HG02938 (cell line): Measurements from ENCODE around the gene KDM5A.
"Not testable (repeated sequence)": the region's sequence is repeated elsewhere in the genome, so short reads cannot be mapped to it uniquely, and the experiment has no call there.

Experiments used
- ATAC-seq: cut with Tn5 transposase; IDR thresholded peaks from one replicate; pipeline ENCODE4 v1.9.1; 2021; ENCODE audit warnings: mild to moderate bottlenecking, moderate library complexity; ENCODE audit not compliant: unreplicated experiment

The KDM5A gene

DNA sequence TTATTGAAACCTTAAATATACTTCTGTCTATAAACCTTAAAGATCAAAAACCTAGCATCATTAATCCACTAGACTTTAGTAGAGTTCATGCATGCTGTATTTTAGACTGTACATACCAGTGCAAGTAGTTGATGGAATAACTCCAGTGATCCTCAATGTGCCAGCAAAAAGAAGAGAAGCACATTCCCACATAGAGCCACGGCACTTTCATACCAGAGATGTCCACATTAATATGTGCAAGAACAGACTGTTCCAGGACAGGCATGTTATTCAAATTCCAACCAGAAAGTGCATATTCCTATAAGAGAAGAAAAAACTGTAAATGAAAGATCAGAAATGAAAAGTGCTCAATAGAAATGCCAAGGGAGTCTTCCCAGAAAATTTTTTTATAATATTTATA is 55.0 kb downstream of the KDM5A start:
- no peak for ATAC-seq

DNA sequence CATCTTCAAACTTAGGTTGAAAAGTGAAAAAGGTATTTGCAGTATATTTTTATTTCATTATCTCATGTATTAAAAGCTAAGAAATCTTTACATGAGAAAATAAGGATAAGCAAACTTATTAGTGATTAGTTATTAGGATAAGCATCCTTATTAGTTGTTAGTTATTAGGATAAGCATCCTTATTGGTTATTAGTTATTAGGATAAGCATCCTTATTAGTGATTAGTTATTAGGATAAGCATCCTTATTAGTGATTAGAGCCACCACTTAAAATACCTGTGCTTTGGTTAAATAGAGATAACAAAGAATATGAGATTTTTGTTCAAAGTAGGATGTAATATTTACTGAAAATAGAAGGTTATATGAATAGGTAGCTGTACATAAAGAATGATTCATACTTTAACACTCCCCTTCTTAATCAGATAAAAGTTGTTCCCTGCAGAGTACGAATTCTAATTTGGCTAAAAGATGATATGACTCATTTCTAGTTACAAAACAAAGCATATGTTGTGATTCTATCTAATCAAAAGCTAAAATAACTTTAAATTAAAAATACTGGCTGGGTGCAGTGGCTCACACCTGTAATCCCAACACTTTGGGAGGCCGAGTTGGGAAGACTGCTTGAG is 56.4 kb downstream of the KDM5A start:
- no peak for ATAC-seq

DNA sequence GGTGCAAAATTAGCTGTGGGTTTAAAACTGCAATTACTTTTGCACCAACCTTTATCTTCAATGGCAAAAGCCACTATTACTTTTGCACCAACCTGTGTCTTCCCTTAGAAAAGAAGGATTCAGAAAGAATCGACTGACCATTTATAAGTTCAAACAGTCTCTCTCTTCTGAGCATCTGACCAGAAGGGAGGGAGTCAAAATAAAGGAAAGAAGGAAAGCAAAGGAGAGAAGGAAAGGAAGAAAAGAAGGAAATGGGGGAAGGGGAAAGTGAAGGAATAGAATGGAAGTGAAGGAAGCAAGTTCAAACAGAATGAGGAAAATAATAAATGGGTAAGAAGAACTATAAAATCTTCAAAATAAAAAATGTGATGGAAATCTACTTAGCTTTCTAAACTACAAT is 57.8 kb downstream of the KDM5A start:
- ATAC-seq, result no peak

DNA sequence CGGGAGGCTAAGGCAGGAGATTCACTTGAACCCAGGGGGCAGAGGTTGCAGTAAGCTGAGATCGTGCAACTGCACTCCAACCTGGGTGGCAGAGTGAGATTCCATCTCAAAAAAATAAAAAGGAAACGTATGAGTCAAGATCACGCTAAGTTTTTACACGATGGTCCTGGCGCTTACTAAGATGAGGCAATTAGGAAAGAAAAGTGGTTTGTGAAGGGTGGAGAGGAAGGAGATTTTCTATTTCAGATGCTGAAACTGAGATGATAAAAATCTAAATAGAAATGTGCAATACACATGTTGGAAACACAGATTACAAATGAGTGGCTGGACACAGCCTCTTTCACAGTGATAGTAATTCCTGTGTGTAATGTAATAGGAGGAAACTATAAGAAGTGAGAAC is 63.2 kb downstream of the KDM5A start:
- no peak for ATAC-seq

DNA sequence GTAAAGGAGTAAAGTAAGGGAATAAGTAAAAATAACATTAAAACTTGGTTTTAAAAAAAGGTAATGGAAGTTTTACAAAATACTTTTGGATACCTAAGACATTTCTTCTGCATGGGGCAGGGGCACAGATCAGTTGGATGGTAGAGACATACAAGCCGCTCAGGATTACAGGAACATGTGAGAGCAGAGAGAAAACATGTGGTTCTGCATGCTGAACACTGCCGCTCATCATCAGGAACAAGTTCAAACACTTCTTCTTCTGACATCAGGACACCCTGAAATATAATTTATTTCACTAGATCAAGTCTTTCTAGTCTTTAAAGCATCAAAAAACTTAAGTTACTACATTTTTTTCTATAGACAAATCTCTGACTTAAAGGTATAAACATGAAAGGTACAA is 65.6 kb downstream of the KDM5A start:
- no peak for ATAC-seq

DNA sequence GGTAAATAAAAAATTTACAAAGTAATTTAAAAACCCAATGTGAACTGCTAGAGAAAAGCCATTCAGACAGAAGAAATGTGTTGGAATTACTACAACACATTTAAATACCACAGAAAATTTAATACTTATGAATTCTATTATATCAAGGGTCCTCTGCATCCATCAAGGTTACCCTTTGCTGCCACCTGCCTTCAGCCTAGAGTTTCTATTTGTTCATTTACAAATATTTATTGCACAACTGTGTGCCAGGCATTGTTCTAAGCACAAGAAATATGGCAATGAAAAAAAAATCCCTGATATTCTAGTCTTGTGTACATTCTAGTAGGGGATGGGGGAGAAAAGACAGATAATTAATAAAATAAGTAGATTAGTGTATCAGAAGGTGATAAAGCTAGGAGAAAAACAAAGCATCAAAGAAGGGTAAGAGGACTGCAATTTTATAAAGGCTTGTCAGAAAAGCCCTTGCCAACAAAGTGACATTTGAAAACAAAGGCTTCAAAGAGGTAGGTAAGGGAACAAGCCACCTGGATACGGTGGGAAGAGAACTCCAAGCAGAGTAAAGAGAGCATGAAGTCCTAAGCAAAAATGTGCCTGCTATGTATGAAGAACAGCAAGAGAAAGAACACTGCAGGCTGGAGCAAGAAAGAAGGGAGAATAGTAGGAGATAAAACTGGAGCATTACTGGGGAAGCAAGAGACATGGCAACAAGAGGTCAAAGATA is 67.4 kb downstream of the KDM5A start:
- ATAC-seq, result no peak

DNA sequence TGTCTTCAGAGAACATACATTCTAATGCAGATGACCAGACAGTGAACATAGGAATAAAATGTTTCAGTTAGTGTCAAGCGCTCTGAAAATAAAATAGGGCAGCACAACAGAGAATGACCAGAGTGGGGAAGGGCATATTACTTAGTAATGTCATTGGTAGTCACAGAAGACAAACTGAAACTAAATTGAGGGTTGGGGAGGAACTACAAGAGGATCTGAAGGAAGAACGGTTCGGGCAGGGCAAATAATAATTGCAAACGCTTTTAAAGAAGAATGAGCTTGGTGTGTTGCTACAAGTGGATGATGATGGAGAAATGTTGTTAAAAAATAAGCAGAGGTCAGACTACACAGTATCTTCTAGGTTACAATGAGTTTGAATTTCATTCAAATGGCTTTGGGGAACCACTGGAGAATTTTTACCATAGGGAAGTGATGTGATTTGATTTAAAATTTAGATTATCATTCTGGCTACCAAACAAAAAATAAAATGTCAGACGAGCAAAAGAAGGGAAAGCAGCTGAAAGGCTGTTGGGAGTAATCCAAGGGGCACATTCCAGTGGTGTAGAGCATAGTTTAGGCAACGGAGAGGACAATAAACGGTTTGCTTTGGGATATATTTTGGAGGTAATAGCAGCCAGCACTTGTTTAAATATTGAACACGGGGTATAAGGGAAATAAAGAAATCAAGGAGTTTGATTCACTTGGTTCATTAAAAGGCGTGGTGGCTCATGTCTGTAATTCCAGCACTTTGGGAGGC is 70.2 kb downstream of the KDM5A start:
- ATAC-seq, result no peak

DNA sequence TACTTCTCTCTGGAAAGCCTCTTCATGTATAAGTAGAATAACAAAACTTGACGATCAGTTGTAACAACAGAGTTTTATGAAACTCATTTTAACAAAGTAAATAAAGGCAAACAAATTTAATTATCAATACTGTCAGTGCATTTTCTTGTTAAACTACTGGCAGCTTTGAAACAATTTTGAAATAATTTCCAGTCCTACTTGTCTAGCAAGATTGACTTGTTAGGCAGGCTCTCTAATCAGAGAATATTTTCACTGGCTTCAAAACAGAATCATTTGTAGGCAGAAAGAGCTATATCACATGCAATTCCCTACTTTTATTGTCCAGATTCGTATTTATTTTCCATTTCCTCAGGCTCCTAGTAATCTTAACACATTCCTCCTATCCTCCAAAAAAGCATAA is 80.6 kb downstream of the KDM5A start:
- no peak for ATAC-seq

DNA sequence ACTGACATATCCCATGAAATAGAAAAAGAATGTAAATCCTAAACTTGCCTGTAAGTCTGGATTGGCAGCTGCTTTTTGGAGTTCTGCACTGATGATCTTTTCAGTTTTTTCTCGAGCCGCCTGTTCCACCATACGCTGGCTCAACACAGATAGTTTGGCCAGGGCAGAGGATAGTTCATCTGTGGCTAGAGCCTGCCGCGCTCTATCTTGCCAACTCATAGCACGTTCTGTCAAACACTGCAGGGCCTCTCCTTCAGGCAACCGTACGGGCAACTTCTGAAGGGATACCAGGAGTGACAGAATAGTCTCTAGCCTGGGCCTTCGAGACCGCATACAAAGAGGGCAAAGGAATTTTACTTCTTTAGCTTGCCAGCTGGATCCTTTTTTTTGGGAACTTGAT is 81.7 kb downstream of the KDM5A start:
- ATAC-seq, result no peak

DNA sequence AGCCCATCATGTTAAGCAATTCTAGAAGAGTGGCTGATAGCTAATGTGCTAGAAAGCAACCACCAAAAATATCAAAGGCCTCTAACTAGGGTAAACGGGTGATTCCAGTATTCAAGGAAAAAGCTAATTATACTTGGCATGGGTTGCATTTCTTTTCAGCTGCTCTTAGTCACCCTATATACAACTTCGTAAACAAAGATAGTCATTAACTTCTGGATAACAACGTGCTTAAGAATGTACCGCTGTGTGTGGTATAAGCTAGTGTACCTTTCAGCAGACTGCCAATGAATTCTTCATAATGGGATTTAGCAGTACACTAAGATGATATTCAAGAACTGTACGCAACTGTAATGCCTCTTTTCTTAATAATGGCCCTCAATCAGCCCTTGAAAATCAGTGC is 84.3 kb downstream of the KDM5A start:
- ATAC-seq, result no peak

DNA sequence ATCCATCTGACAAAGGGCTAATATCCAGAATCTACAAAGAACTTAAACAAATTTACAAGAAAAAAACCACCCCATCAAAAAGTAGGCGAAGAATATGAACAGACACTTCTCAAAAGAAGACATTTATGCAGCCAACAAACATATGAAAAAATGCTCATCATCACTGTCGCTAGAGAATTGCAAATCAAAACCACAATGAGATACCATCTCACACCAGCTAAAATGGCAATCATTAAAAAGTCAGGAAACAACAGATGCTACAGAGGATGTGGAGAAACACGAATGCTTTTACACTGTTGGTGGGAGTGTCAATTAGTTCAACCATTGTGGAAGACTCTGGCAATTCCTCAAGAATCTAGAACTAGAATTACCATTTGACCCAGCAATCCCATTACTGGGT is 86.4 kb downstream of the KDM5A start:
- ATAC-seq, result not testable (repeated sequence)

DNA sequence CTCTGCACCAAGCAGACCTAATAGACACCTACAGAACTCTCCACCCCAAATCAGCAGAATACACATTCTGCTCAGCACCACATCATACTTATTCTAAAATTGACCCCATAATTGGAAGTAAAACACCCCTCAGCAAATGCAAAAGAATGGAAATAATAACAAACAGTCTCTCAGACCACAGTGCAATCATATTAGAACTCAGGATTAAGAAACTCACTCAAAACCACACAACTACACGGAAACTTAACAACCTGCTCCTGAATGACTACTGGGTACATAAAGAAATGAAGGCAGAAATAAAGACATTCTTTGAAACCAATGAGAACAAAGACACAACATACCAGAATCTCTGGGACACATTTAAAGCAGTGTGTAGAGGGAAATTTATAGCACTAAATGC is 89.0 kb downstream of the KDM5A start:
- not testable (repeated sequence) for ATAC-seq

DNA sequence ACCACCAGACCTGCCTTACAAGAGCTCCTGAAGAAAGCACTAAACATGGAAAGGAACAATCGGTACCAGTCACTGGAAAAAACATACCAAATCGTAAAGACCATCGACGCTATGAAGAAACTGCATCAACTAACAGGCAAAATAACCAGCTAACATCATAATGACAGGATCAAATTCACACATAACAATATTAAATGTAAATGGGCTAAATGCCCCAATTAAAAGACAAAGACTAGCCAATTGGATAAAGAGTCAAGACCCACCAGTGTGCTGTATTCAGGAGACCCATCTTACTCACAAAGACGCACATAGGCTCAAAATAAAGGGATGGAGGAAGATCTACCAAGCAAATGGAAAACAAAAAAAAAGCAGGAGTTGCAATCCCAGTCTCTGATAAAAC is 89.6 kb downstream of the KDM5A start:
- not testable (repeated sequence) for ATAC-seq

DNA sequence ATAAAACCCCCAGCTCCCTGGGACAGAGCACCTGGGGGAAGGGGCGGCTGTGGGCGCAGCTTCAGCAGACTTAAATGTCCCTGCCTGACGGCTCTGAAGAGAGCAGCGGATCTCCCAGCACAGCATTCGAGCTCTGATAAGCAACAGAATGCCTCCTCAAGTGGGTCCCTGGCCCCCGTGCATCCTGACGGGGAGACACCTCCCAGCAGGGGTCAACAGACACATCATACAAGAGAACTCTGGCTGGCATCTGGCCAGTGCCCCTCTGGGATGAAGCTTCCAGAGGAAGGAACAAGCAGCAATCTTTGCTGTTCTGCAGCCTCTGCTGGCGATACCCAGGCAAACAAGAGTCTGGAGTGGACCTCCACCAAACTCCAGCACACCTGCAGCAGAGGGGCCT is 91.1 kb downstream of the KDM5A start:
- not testable (repeated sequence) for ATAC-seq

DNA sequence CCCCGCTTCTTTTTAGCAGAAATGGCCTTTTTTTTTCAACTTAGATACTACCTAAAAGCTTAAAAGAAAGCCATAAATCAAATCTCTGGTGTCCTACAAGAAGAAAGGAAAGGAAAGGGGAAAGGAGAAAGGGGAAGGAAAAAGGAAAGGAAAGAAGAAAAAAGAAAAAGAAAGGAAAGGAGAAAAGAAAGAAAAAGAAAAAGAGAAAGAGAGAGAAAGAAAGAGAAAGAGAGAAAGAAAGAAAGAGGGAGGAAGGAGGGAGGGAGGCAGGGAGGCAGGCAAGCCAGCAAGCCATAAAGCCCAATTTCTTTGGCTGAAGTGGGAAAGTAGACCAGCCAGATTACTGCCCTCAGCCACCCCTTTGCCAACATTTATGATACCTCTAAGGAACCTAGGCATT is 94.0 kb downstream of the KDM5A start:
- ATAC-seq, result no peak

DNA sequence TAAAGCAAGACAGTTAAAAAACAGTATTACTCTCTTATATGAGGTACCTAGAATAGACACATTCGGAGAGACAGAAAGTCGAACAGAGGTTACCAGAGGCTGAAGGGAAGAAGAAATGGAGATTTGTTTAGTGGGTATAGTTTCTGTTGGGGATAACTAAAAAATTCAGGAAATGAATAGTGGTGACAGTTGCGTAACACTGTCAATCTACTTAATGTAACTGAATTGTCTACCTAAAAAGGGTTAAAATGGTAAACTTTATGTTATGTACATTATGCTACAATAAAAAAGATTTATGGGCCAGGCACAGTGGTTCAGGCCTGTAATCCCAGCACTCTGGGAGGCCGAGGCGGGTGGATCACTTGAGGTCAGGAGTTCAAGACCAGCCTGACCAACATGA is 95.9 kb downstream of the KDM5A start:
- ATAC-seq, result no peak

DNA sequence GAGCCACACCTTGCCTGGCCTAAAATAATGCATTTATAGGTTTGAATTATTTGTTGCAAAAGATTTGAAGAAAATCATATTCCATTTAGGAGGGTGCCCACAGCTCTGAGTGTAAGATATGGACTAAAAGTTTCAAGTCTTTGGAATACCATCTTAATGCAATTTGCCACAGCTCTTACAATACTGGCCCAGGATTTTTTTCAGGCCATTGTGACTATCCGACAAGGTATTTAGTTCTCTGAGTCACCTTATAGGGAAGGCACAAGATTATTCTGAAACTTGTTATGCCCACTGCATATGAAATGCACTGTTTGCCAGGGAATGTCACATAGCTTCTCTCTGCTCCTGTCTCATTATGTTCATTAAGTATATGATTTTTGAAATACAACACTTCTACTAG is 96.9 kb downstream of the KDM5A start:
- no peak for ATAC-seq

DNA sequence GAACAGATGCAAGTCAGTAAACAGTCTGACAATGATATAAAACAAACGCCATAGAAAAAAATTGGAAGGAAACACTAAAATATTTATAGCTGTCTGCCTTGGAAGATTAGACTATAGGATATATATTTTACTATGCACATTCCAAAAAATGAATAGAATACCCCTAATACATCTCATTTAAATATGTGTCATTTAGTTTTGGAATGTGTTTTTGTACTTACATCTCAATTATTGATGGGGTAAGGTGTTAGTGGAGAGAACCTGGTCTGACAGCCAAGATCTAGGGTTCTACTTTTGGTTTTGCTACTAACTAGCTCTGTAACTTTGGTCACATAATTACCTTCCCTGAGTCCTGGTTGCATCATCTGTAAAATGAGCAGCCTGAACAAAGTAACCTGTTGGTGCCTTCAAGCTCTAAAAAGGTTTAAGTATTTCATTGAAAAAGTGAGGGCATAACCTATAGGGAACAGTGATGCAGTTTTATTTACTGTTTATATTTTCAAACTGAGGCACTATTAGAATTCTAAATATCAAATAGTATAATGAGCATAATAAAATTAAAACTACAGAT is 97.9 kb downstream of the KDM5A start:
- no peak for ATAC-seq

DNA sequence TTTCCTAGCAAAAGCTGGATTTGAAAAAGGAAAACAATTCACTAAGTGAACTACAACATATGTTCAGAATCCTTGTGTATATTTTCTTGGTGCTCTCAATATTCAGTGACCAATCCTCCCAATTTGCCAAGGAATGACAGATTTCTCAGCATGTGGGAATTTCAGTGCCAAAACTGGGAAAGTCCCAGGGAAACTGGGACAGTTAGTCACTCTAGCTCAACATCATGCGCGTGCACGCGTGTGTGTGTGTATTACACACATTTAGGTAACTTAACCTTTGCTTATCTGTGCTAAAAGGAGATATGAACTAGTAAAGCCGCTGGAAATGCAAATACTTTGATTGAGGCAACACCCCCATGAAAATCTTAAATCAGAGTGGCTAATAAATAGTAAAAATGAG is 100.4 kb downstream of the KDM5A start:
- no peak for ATAC-seq

DNA sequence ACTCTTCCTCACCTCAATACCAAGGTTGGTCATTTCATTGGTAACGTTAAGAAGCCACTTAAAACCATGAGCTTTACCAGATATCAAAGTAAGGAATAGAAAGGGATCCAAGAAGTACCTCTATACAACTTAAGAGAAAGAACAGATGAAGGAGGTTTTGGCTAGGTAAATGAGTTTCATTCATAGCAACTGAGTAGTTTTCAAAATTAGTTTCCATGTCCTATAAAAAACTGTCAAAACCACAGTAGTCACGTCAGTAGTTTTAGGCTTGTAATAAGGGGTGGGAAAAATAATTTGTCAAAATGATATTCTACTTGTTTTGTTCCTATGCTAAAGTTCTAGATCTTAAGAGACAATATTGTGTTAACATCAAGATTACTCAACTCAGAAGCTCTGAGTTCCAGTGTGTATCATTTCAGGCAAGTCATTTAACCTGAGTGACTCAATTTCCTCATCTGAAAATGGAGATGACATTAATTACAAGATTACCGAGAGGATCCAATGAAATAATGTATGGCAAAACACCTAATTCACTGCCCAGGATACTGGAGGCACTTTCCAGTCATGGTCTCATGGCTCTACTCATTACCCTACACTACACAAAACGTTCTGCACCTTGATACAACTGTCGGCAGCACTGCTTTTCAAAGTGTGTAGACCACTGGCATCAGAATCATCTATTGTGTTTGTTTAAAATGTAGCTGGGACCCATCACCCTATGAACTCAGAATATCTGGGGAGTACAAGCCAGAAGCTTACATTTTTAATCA is 102.4 kb downstream of the KDM5A start:
- no peak for ATAC-seq

DNA sequence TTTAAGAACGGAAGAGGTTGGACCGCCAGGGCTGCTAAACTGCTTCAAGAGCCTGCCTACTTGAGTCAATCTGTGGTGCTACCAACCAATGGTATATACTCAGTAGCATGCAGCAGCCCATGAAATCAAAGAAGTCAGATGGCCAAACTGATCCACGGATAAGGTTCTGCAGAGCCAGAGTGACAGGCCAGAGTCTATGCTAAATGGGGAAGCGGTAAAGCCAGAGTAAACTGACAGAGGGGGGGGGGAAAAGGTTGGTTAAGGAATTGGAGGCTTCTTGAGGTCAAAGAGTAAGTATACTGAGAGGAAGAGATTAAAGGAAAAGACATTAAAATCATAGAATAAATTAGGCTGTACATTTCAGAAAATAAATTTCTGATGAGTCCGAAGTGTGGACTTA is 111.1 kb downstream of the KDM5A start:
- no peak for ATAC-seq
